IPS-18c (cell line): ENCODE results near the gene ADM.

ENCODE experiments used
- H3K4me3 ChIP-seq: 2 replicates; pipeline ENCODE4 v1.7.0; 2013; ENCODE audit warnings: low read depth, mild to moderate bottlenecking, low read length, moderate library complexity; ENCODE audit not compliant: insufficient read depth
- H3K9me3 ChIP-seq: one replicate; pipeline ENCODE4 v1.6.1; 2013; ENCODE audit warnings: mild to moderate bottlenecking, low read length, moderate library complexity; ENCODE audit not compliant: control insufficient read depth, insufficient read depth

ADM gene

DNA sequence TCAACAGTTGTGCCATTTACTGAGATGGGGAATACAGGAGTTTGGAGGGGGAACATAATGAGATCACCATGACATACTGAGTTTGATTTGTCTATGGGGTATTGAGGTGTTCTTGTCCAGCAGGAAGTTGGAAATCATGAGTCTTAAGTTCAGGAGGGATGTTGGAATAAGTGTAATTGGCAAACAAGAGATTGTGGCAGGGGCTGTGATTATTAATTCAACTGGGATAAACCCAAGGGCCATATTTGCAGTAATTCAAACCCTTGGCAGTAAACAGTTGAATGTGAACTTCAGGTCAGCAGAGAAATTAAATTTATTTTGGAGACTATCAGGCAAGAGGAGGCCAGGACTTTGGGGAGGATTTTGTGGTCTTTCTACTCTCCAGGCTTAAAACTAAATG, 33.4 kb downstream of the ADM start:
- Histone ChIP-seq H3K4me3 (no peak overlapping the region), H3K9me3 (no peaks in the 10 kb centered on the region)

DNA sequence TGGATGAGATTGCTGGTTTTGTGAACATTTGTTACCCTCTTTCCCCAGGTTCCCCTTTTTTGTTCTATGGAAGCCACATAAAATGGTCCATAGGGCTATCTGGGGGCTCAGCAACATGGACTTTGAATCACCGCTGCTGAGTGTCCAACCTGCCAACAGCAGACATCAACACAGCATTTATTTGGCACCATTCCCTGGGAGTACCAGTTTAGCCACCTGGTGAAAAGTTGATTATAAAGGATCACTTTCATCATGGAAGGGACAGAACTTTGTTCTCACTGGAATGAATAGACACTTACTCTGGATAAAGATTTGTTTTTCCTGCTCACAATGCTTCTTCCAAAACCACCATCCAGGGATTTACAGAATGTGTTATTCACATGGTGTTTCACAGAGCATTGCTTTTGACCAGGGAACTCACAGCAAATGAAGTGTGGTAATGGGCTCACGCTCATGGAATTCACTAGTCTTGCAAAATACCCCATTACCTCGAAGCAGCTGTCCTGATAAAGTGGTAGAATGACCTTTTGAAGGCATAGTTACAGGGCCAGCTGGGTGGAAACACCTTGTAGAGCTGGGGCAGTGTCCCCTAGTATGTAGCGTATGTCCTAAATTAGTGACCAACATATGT, 43.9 kb downstream of the ADM start:
- H3K4me3 ChIP-seq = no peak overlapping the region

DNA sequence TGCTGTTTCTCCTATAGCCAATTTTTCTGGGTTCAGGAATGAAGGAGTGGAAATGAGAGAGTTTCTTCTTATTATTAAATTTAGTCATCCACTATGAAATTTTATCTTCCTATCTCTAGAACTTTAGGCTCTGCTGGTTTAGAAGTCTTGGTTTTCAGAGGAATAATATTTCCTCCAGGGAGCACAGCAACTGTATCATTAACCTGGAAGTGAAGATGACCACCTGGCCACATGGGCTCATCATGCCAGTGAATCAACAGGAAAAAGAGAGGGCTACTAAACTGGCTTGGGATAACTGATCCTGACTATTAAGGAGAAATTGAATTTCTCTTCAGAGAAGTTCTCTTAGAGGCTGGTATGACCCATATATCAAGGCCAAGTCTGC, 44.4 kb downstream of the ADM start:
- H3K9me3 ChIP-seq = no peaks in the 10 kb centered on the region

More for the DNA sequence above, 43.9 kb downstream of the ADM start:
- no peaks in the 10 kb centered on the region for H3K9me3 ChIP-seq

GRCh38 chr11:10349806-10350205, 44.9 kb downstream of the ADM start:
- H3K9me3 ChIP-seq = no peaks in the 10 kb centered on the region

More for the DNA sequence above, 44.4 kb downstream of the ADM start:
- no peak overlapping the region for H3K4me3 ChIP-seq

GRCh38 chr11:10350334-10350733, 45.5 kb downstream of the ADM start:
- H3K4me3 ChIP-seq = no peak overlapping the region
- H3K9me3 ChIP-seq = no peaks in the 10 kb centered on the region

More at GRCh38 chr11:10349806-10350205, 44.9 kb downstream of the ADM start:
- no peak overlapping the region for H3K4me3 ChIP-seq

DNA sequence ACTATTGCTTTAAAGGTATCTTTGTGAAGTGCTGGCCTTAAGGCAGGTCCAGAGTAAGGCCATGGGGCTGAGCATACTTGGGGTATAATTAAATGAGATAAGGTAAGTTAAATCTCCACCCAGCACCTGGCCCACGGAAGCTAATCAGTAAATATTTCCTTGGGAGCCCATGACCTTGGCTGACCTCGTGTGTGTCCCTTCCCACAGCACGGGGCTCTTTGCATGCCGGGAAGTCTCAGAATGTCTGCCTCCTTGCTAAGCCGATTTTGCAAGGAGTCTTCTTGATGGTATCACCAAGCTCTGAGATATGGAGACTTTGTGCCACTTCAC, 46.5 kb downstream of the ADM start:
- Histone ChIP-seq H3K4me3 (no peak overlapping the region), H3K9me3 (no peaks in the 10 kb centered on the region)

- Histone ChIP-seq H3K9me3 (no peaks in the 10 kb centered on the region), H3K4me3 (no peak overlapping the region)
Observed at GRCh38 chr11:10351765-10352641, 47.1 kb downstream of the ADM start.

DNA sequence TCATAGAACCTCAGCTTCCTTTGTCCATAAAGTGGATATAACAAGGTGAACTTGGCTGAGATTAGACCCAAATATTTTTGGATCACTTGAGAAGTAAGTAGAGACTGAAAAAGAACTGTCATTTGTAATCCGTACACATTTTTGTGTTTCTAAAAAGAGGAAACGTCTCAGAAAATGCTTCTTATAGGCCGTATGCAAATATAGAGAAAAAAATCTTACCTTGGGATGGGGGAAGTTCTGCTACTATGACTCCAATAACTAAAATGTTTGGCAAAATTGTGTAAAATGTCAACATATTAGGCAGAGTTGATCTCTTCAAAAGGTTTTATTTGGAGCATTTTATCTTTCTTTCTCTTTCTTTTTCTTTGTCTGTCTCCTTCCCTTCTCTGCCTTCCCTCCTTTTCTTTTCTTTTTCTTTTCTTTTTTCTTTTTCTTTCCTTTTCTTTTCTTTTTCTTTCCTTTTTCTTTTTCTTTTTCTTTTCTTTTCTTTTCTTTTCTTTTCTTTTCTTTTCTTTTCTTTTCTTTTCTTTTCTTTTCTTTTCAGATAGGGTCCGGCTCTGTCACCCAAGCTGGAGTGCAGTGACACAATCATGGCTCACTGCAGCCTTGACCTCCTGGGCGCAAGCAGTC, 48.2 kb downstream of the ADM start:
- no peak overlapping the region for H3K4me3 ChIP-seq
- no peaks in the 10 kb centered on the region for H3K9me3 ChIP-seq

DNA sequence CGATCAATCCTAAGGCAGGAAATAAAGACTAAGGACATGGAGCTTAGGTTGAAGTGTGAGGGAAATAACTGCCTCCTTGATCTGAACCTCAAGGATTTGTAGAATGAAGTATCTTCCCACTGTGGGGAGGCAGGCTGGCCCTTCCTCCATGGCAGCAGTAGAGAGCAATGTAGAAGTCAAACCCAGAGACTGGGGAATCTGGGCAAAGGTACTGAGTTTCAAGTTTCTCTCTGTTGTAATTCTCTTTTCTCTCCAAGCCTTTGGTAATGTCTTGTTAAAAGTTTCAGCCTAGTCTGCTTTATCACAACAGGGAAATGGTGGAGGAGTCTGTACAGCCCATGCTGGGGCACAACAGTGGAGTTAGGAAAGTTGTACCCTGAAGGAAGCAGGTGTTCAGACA, 49.5 kb downstream of the ADM start:
- H3K4me3 ChIP-seq = no peak overlapping the region
- H3K9me3 ChIP-seq = no peaks in the 10 kb centered on the region

DNA sequence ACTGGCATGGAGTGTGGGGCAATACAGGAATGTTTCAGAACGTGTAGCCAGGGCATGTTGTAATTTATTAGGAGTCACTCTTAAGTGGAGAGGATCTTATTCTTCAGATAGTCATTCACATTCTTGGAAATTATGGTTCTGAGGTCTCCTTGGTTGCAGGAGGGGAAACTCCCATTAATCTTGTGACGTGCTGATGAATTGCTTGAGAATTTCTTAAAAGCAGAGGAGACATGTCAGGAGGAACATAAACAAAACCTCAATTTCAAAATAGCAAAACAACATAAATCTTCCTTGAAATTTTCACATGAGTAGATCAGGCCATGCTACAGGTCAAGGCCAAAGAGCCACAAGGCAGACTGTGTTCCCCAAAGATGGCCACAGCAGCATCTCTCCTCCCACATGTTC, 50.4 kb downstream of the ADM start:
- Histone ChIP-seq H3K9me3 (no peaks in the 10 kb centered on the region), H3K4me3 (no peak overlapping the region)

- H3K9me3 ChIP-seq = no peaks in the 10 kb centered on the region
- H3K4me3 ChIP-seq = no peak overlapping the region
Observed at GRCh38 chr11:10356161-10356560, 51.3 kb downstream of the ADM start.
